Prostate gland (tissue), 2 donors: Measurements from ENCODE around the gene C1orf210. TPM values are rescaled to one million over a fixed set of nuclear protein-coding genes. Genes with fewer than 3 reads are reported as not detected.

ENCODE experiments used
- DNase-seq: peaks from one replicate; pipeline ENCODE4 v3.0.0-alpha.2; 2019; ENCODE audit warnings: low spot score
- H3K27ac ChIP-seq, 2 donors: fragments of 200-600 bp; sonication (generic); 2 replicates each; pipeline ENCODE4 v1.5.1; 2017 to 2019
- H3K27me3 ChIP-seq: fragments of 200-600 bp; sonication (generic); replicated peaks from 2 replicates; pipeline ENCODE4 v1.5.1; 2019; ENCODE audit not compliant: insufficient read depth
- H3K36me3 ChIP-seq, 2 donors: fragments of 200-600 bp; sonication (generic); 1 replicate in 1 of 2; 2 replicates in 1 of 2; pipeline versions ENCODE4 v1.5.1 to v1.8.1; 2017 to 2019
- H3K4me1 ChIP-seq: fragments of 200-600 bp; sonication (generic); replicated peaks from 2 replicates; pipeline ENCODE4 v1.5.1; 2019
- H3K4me3 ChIP-seq, 2 donors: fragments of 200-600 bp; sonication (generic); 2 replicates each; pipeline ENCODE4 v1.5.1; 2017 to 2019
- H3K9me3 ChIP-seq: fragments of 200-600 bp; sonication (generic); 2 replicates; pipeline ENCODE4 v1.5.1; 2017
- CTCF ChIP-seq, 4 experiments: fragments of 200-600 bp in 2 of 4; fragments of 450-650 bp in 2 of 4; sonication (generic) in 2 of 4; IDR thresholded peaks; 1 replicate in 3 of 4; 2 replicates in 1 of 4; pipeline ENCODE4 v1.5.1; 2016 to 2019; ENCODE audit warnings: antibody characterized with exemption in 4 of 4, mild to moderate bottlenecking in 2 of 4, moderate library complexity in 2 of 4
- POLR2A ChIP-seq: fragments of 450-650 bp; IDR thresholded peaks from one replicate; pipeline ENCODE4 v1.6.1; 2016; ENCODE audit warnings: antibody characterized with exemption, mild to moderate bottlenecking
- POLR2AphosphoS5 ChIP-seq: sonication (generic); formaldehyde crosslinking; IDR thresholded peaks from one replicate; pipeline ENCODE4 v1.6.1; 2017; ENCODE audit warnings: antibody characterized with exemption
- WGBS: methylation state at CpG from one replicate; pipeline ENCODE4 v1.1.5; 2018; 5-methylcytosine and 5-hydroxymethylcytosine counted together
- intact Hi-C: fragments of 100-400 bp; cut with DNase I; formaldehyde crosslinking; loops from one replicate; pipeline ENCODE4 v1.14.2; 2022
- total RNA-seq, 2 donors: library from RNA; depleted of rRNA; stranded (reverse); fragments of >200 nt; gene quantifications; one replicate each; pipeline ENCODE4 v1.1.0, GENCODE V29; 2016

C1orf210 gene
- total RNA-seq, 2 donors from 2014 or later, result 5.5 to 21.7 TPM

DNA sequence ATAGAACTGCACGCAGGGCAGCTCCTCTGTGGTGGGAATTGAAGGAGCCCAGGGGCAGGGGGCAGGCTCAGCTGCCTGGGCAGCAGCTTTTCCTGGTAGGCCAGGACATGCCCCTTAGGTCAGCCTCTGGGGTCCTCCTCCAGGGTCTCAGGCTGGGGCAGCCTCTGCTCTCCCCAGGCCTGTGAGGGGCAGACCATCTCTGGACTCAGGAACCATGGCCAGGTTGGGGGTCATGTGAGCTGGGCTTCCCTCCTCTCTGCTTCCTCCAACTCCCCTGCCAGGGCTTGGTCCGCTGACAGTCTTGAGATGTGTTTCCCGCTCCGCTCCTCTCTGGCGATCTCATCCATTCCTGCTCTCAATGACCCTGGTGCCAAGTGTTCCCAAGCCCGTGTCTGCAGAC lies 5.7 kb downstream of the C1orf210 start:
- H3K4me3 ChIP-seq, result no peak overlapping the region
- no peaks in the 10 kb centered on the region for H3K36me3 ChIP-seq
- H3K4me1 ChIP-seq, result no peaks in the 10 kb centered on the region
- TF ChIP-seq CTCF (IDR thresholded peaks at IDR 0.05) (no peak), POLR2A (no peak), POLR2AphosphoS5 (no peak)
- DNase-seq, result no peak
- H3K27me3 ChIP-seq, result no peaks in the 10 kb centered on the region
- WGBS, result 95% methylated on average over 6 of the region's 6 CpGs
- no peak overlapping the region for H3K27ac ChIP-seq
- no peaks in the 10 kb centered on the region for H3K9me3 ChIP-seq
- intact Hi-C loops, result no loop called here

DNA sequence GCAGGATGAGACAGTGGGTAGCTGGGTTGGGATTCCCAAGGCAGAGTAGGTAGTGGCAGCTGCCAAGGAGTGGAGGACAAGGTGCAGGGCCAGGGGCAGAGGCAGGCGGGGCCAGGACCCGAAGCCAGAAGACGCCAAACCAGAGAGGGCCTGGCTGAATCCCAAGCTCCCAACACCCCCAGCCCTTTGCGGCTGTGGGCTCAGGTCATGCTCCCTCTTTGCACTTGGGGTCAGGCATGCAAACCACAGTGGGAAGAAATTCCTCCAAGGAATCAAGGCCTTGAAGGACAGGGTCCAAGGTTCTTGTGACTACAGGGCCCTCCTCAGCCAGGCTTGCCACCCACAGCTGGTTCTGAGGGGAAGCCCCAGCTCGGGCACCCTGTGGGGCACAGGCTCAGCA lies 6.2 kb downstream of the C1orf210 start:
- no peaks in the 10 kb centered on the region for H3K27me3 ChIP-seq
- no peaks in the 10 kb centered on the region for H3K4me1 ChIP-seq
- no peak for DNase-seq
- no peaks in the 10 kb centered on the region for H3K9me3 ChIP-seq
- no peak overlapping the region for H3K27ac ChIP-seq
- WGBS, result 88% methylated on average over 4 of the region's 5 CpGs
- TF ChIP-seq POLR2A (no peak), POLR2AphosphoS5 (no peak), CTCF (IDR thresholded peaks at IDR 0.05) (no peak)
- no peak overlapping the region for H3K4me3 ChIP-seq
- intact Hi-C loops, result no loop called here
- H3K36me3 ChIP-seq, result no peaks in the 10 kb centered on the region

DNA sequence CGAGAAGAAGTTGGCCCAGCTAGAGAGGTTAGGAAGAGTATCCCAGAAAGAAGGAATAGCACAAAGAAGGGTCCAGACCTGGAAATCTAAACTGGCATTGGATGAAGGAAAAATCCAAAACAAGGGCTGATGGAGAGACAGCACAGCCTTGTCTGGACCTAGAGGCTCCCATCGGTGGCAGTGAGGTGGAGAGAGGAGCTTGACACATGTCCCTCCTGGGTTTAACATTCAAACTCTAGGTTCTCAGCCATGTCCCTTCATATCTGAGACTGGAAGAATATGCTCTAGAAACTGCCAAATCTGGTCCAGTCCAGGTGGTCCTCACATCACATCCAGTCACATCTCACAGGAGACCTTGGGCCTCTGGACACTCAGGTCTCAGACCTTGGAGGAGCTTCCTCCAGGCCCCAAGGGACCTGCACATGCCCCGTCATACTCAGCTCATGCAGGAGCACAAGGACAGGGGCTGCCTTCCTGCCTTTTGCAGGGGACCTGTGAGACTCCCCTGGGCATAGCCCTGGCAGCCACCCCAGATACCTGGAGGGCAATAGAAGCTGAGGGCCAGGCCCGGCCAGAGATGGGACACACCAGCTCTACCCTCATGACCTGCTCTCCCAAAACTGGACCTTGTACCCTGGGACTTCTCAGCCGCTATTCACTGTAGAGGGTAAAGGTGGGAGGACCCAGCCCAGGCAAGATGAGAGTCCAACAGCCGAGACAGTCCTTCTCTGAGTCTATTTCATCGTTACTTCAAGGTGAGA lies 8.1 kb downstream of the C1orf210 start:
- Histone ChIP-seq H3K27ac (no peak overlapping the region), H3K27me3 (no peaks in the 10 kb centered on the region), H3K4me1 (no peaks in the 10 kb centered on the region), H3K36me3 (no peaks in the 10 kb centered on the region), H3K4me3 (no peak overlapping the region), H3K9me3 (no peaks in the 10 kb centered on the region)
- TF ChIP-seq POLR2AphosphoS5 (no peak), CTCF (IDR thresholded peaks at IDR 0.05) (no peak), POLR2A (no peak)
- intact Hi-C loops, result no loop called here
- WGBS, result 81% methylated on average over 7 of the region's 7 CpGs
- no peak for DNase-seq

DNA sequence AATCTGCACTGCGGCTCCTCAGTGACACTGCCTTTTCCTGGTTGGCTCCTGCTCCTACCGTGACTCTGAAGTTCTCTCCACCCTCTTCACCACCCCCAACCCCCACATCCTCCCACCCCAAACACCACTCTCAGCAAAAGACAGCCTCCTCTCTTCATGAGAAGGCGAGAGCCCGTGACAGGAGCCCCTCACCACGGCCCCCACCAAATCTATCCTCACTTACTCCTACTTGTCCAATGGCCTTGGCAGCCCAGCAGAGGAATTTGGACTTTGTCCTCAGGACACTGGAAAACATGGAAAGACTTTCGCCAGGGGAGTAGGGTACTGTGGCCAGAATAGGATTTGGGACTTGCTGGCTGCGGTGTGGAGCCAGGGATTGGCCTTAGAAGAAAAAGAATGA lies 8.7 kb downstream of the C1orf210 start:
- 58% methylated on average over 7 of the region's 7 CpGs for WGBS
- Histone ChIP-seq H3K9me3 (no peaks in the 10 kb centered on the region), H3K4me1 (no peaks in the 10 kb centered on the region), H3K27ac (no peak overlapping the region), H3K36me3 (no peaks in the 10 kb centered on the region), H3K27me3 (no peaks in the 10 kb centered on the region), H3K4me3 (no peak overlapping the region)
- intact Hi-C loops, result no loop called here
- TF ChIP-seq POLR2A, result no peak
- TF ChIP-seq POLR2AphosphoS5, result no peak
- no peak for TF ChIP-seq CTCF (IDR thresholded peaks at IDR 0.05)
- DNase-seq, result no peak
